ENCODE measurements around the gene MMP10.

Gene MMP10

DNA sequence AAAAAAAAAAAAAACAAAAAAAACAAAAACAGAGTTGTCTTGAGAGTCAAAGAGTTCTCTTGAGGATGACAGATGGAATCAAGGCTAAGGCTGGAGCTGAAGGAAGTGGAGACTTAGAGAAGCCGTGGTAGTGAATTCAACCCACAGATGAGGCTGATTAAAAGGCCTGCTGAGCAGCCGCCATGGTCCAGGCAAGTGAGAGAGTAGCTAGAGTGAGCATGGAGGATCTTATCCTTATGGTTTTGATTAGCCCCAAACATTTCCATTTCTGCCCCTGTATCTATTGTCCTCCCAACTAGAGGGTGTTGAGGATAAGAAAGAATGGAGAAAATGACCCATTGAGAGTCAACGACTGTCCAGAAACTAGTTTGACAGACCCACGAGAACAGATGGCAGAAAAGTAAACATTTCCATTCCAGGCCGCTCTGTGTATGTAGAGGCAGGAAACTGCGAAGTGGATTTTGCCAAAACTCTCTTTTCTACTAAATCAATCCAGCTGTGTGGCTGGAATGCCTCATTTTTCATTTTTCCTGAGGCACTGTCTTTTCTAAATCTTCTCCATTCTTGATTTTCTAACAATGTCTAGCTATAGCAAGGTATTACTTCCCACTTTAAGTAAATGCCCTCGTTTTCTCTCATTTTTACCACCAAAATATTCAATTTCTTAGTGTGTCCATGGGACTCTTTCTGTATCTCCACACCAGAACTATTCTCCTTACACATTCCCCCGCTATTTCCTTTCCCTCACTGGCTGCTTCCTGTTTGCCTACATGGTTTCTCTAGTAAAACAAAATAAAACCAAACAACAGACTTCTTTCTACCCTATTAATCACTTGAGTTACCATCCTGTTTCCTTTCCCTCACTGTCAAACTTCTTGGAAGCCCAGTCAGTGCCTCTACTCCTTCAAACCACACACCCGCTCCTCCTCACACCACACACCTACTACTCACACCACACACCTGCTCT, 50.3 kb downstream of the MMP10 start:
- no peak for DNase-seq (ENCODE audit: low read depth in 2 of 2)

DNA sequence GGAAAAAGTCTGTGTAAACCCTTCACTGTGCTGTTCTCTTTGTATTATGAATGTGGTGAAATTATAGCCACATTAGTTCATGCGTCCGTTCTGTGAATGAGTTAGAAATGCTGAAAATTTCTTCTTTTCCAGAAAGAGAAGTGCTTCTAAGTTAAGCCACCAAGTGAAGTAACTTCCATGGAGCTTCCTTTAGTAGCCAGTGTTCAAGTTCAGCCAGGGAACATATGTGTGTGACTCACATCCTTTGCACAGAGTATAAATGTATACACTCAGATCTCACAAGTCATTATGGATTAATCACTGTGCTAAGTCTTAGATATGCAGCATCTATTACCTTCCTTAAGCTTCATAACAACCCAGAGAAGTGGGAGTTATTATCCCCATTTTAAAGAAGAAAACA, 52.5 kb downstream of the MMP10 start:
- DNase-seq (ENCODE audit: low read depth in 2 of 2), result no peak

DNA sequence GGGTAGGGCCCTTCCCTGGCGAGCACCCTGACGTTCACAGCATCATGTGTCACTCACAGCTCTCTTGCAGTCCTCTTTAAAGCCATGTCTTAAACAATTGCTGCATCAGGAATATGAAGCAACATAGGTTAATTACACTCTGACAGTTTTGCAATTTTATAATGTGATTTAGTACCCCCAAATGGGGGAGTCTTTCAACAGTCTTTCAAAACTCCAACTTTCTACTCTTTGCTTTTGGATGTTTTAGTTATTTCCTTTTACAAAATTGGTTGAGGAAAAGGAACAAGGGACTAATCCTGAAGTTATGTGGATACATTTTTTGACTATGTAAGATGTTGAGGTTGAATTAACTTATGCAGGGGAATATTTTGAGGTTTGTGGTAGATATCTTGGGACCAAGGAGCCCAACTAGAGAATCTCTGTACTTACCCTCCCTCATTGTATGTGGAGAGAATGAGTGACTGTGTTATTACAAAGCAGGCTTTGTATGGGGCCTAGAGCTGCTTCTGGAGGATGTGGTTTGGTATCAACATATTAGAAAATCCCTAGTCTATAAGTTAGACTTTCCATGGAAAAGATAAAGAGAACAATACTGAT, 55.4 kb downstream of the MMP10 start, which contains the start of gene MMP8:
MMP8 (minus strand) TSS at position 51 of the 597 bp plus-strand sequence. CDS start 99 bp downstream, outside the sequence.
- DNase-seq (ENCODE audit: low read depth in 2 of 2), result no peak

DNA sequence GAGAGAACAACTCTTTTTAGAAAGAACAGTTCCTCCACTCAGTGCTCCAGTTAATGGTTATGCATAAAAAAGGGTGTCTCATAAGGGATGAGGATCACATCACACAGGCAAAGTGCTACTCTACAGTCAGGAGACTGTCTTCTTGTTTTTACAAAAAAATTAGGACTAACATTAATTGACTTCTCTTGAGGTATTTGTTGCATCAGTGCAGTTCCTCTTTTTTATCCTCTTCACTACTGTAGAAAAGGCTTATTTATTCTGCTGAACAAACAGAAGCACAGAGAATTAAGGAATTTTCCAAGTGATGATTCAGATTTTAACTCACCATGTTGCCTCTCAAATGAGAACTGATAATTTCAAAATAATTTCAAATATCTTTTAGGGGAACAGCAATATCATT, 57.6 kb downstream of the MMP10 start:
- no peak for DNase-seq (ENCODE audit: low read depth in 2 of 2)

All from stimulated activated CD8-positive, alpha-beta memory T cell treated with anti-CD3 and anti-CD28 coated beads, Interleukin-15, amount 100 ng/mL, for 4 hours (primary cell).